ENCODE measurements around the gene SPG11.
"Not testable (repeated sequence)": the region's sequence is repeated elsewhere in the genome, so short reads cannot be mapped to it uniquely, and the experiment has no call there.

Gene SPG11
- total RNA-seq, result 56.3 to 211 (median 140) reads per million in 17 experiments

GRCh38 chr15:44663410-44664308 is at the start of gene SPG11:
Gene SPG11 (minus strand): TSS chr15:44663662. CDS start chr15:44663647, 15 bp downstream.
- DNase-seq, result peak; percentile 99

- peak; percentile 85 to 92 (median 88) for DNase-seq
Observed at GRCh38 chr15:44712346-44713005, 49.0 kb upstream of the SPG11 start.

- peak; percentile 74 to 82 (median 76) for DNase-seq
Observed at GRCh38 chr15:44711743-44712345, 48.4 kb upstream of the SPG11 start.

GRCh38 chr15:44711096-44711742 is 47.8 kb upstream of the SPG11 start, which contains the start of the genes B2M and PATL2:
Gene B2M (plus strand): TSS chr15:44711517. CDS start chr15:44711547, 30 bp downstream.
Gene PATL2 (minus strand): TSS chr15:44711323. CDS start chr15:44676490, 34,833 bp downstream.
- DNase-seq, result peak; percentile 96 to 99 (median 98)

- DNase-seq, result peak; percentile 84 to 91 (median 90)
Observed at GRCh38 chr15:44710236-44711095, 47.0 kb upstream of the SPG11 start.

GRCh38 chr15:44706946-44707636 is 43.6 kb upstream of the SPG11 start:
- no peak for DNase-seq

GRCh38 chr15:44706401-44706800 is 42.9 kb upstream of the SPG11 start:
- DNase-seq, result no peak

GRCh38 chr15:44705986-44706385 is 42.5 kb upstream of the SPG11 start:
- no peak for DNase-seq

- not testable (repeated sequence) for DNase-seq
Observed at GRCh38 chr15:44700676-44701075, 37.2 kb upstream of the SPG11 start.

GRCh38 chr15:44698641-44699040 is 35.2 kb upstream of the SPG11 start:
- DNase-seq, result peak; percentile 38 to 79 (median 61)

GRCh38 chr15:44697014-44697413 is 33.6 kb upstream of the SPG11 start:
- DNase-seq, result no peak

- DNase-seq, result no peak
Observed at GRCh38 chr15:44695294-44695693, 31.8 kb upstream of the SPG11 start.

- no peak for DNase-seq
Observed at GRCh38 chr15:44694416-44694815, 31.0 kb upstream of the SPG11 start.

GRCh38 chr15:44692659-44693058 is 29.2 kb upstream of the SPG11 start:
- DNase-seq, result no peak

- DNase-seq, result not testable (repeated sequence)
Observed at GRCh38 chr15:44690245-44690644, 26.8 kb upstream of the SPG11 start.

- not testable (repeated sequence) for DNase-seq
Observed at GRCh38 chr15:44689318-44689717, 25.9 kb upstream of the SPG11 start.

GRCh38 chr15:44682809-44683682 is 19.6 kb upstream of the SPG11 start:
- DNase-seq, result peak; percentile 62 to 79 (median 70)

GRCh38 chr15:44682211-44682610 is 18.7 kb upstream of the SPG11 start:
- peak; percentile 52 to 81 (median 68) for DNase-seq

- peak; percentile 27 to 57 (median 48) for DNase-seq
Observed at GRCh38 chr15:44676676-44677075, 13.2 kb upstream of the SPG11 start.

GRCh38 chr15:44675911-44676310 is 12.4 kb upstream of the SPG11 start:
- DNase-seq, result no peak

Measured in suppressor macrophage (primary cell).